ENCODE measurements around the gene CYTH1.

CYTH1 gene

DNA sequence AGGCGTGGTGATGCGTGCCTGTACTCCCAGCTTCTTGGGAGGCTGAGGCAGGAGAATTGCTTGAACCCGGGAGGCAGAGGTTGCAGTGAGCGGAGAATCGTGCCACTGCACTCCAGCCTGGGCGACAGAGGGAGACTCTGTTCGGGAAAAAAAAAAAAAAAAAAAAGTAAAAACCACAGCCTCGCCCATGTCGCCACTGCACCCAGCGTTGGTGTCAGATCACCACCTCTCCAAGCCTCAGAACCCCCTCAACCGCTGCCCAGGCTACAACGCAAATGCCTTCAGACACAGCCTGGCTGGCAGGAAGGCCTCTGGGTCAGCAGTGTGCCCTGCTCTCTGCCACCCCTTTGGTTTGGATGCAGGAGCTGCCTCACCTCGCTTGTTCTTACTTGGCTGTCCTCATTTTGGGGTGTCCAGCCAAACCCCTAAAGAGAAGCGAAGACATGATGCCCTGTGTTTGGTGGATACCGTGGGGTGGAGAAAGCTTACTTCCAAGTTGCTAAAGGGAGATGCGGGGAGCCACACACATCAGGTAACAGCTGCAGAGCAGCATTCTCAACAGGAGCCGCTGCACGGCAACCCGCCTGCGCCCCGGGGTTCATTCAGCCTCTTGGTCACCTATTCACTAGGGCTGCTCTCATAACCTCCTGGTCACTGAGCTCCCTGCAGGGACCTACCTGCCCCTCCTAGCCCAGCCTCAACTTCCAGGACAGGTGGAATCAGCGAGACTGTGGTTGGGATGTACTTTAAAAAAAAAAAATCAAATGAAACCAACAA is 13.0 kb upstream of the CYTH1 start:
- TF ChIP-seq CTCF (conservative IDR thresholded peaks at IDR 0.05; ENCODE audit: control insufficient read depth, insufficient read depth, low read depth, low read length): no peak
- no peak for DNase-seq (ENCODE audit: low read depth)
- H3K4me3 ChIP-seq (ENCODE audit: control insufficient read depth, low read depth, low read length): no peak overlapping the region

GRCh38 chr17:78794399-78794798 is 12.3 kb upstream of the CYTH1 start:
- H3K4me3 ChIP-seq (ENCODE audit: control insufficient read depth, low read depth, low read length): no peak overlapping the region
- TF ChIP-seq CTCF (conservative IDR thresholded peaks at IDR 0.05; ENCODE audit: control insufficient read depth, insufficient read depth, low read depth, low read length): no peak
- no peak for DNase-seq (ENCODE audit: low read depth)

- no peak for TF ChIP-seq CTCF (conservative IDR thresholded peaks at IDR 0.05; ENCODE audit: control insufficient read depth, insufficient read depth, low read depth, low read length)
- no peak overlapping the region for H3K4me3 ChIP-seq (ENCODE audit: control insufficient read depth, low read depth, low read length)
- no peak for DNase-seq (ENCODE audit: low read depth)
Observed at GRCh38 chr17:78793968-78794367, 11.9 kb upstream of the CYTH1 start.

DNA sequence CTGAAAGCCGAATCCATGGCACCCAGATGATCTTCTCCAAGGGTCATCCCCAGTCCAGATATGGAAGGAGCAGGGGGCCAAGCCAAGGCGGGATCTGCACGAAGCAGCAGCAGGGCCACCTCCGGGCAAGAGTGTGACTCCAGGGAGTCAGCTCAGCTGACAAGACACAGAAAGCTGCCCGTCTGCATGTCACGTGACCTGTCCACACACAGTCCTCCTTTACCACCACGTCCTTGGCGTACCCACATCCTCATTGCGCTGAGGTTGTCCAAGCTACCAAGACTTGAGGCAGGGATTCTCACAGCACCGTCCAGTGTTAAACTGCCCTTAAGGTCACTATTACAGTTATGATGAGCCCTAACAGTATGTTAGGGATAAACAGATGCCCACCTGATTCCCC is 11.3 kb upstream of the CYTH1 start:
- no peak overlapping the region for H3K4me3 ChIP-seq (ENCODE audit: control insufficient read depth, low read depth, low read length)
- no peak for DNase-seq (ENCODE audit: low read depth)
- no peak for TF ChIP-seq CTCF (conservative IDR thresholded peaks at IDR 0.05; ENCODE audit: control insufficient read depth, insufficient read depth, low read depth, low read length)

- no peak for TF ChIP-seq CTCF (conservative IDR thresholded peaks at IDR 0.05; ENCODE audit: control insufficient read depth, insufficient read depth, low read depth, low read length)
- no peak for DNase-seq (ENCODE audit: low read depth)
- H3K4me3 ChIP-seq (ENCODE audit: control insufficient read depth, low read depth, low read length): no peak overlapping the region
Observed at GRCh38 chr17:78791840-78792709, 10.0 kb upstream of the CYTH1 start.

- no peak for DNase-seq (ENCODE audit: low read depth)
- H3K4me3 ChIP-seq (ENCODE audit: control insufficient read depth, low read depth, low read length): no peak overlapping the region
- TF ChIP-seq CTCF (conservative IDR thresholded peaks at IDR 0.05; ENCODE audit: control insufficient read depth, insufficient read depth, low read depth, low read length): no peak
Observed at GRCh38 chr17:78790552-78790951, 8.5 kb upstream of the CYTH1 start.
